HG02588 (cell line): Measurements from ENCODE around the gene CHST6.
"Not testable (repeated sequence)": the region's sequence is repeated elsewhere in the genome, so short reads cannot be mapped to it uniquely, and the experiment has no call there.

Source experiments
- ATAC-seq: cut with Tn5 transposase; IDR thresholded peaks from one replicate; pipeline ENCODE4 v1.9.1; 2021; ENCODE audit warnings: mild to moderate bottlenecking, moderate library complexity; ENCODE audit not compliant: unreplicated experiment

Gene CHST6

GRCh38 chr16:75503801-75504200 is 8.6 kb upstream of the CHST6 start:
- ATAC-seq, result no peak

- ATAC-seq, result no peak
Measured at GRCh38 chr16:75502916-75503605, 7.8 kb upstream of the CHST6 start.

- ATAC-seq, result not testable (repeated sequence)
Measured at GRCh38 chr16:75501820-75502219, 6.6 kb upstream of the CHST6 start.

GRCh38 chr16:75501359-75501758 is 6.1 kb upstream of the CHST6 start:
- no peak for ATAC-seq

GRCh38 chr16:75498605-75499322 is 3.5 kb upstream of the CHST6 start:
- not testable (repeated sequence) for ATAC-seq

- no peak for ATAC-seq
Measured at GRCh38 chr16:75497558-75497957, 2.3 kb upstream of the CHST6 start.

GRCh38 chr16:75494661-75495075 is 573 bp downstream of the CHST6 start:
- no peak for ATAC-seq

- ATAC-seq, result no peak
Measured at GRCh38 chr16:75494184-75494583, 1.1 kb downstream of the CHST6 start.

GRCh38 chr16:75491876-75492275 is 3.4 kb downstream of the CHST6 start:
- ATAC-seq, result no peak

- no peak for ATAC-seq
Measured at GRCh38 chr16:75488322-75488721, 6.9 kb downstream of the CHST6 start.

GRCh38 chr16:75486676-75487313 is 8.4 kb downstream of the CHST6 start:
- ATAC-seq, result peak; percentile 65

- ATAC-seq, result no peak
Measured at GRCh38 chr16:75486014-75486675, 9.1 kb downstream of the CHST6 start.

GRCh38 chr16:75485230-75486013 is 9.8 kb downstream of the CHST6 start:
- no peak for ATAC-seq

GRCh38 chr16:75483222-75483621 is 12.0 kb downstream of the CHST6 start:
- no peak for ATAC-seq

- ATAC-seq, result no peak
Measured at GRCh38 chr16:75482434-75483205, 12.6 kb downstream of the CHST6 start.

- no peak for ATAC-seq
Measured at GRCh38 chr16:75481475-75481874, 13.8 kb downstream of the CHST6 start.

- no peak for ATAC-seq
Measured at GRCh38 chr16:75479421-75479990, 15.7 kb downstream of the CHST6 start.

- no peak for ATAC-seq
Measured at GRCh38 chr16:75478480-75479345, 16.5 kb downstream of the CHST6 start.
